CD4-positive, alpha-beta T cell treated with Interleukin-1 beta for 1 hour (primary cell): Measurements from ENCODE around the gene CMTM4.

Source experiments
- DNase-seq, 2 donors: peaks; one replicate each; pipeline ENCODE4 v3.0.0-alpha.2; 2020 to 2022

Gene CMTM4

DNA sequence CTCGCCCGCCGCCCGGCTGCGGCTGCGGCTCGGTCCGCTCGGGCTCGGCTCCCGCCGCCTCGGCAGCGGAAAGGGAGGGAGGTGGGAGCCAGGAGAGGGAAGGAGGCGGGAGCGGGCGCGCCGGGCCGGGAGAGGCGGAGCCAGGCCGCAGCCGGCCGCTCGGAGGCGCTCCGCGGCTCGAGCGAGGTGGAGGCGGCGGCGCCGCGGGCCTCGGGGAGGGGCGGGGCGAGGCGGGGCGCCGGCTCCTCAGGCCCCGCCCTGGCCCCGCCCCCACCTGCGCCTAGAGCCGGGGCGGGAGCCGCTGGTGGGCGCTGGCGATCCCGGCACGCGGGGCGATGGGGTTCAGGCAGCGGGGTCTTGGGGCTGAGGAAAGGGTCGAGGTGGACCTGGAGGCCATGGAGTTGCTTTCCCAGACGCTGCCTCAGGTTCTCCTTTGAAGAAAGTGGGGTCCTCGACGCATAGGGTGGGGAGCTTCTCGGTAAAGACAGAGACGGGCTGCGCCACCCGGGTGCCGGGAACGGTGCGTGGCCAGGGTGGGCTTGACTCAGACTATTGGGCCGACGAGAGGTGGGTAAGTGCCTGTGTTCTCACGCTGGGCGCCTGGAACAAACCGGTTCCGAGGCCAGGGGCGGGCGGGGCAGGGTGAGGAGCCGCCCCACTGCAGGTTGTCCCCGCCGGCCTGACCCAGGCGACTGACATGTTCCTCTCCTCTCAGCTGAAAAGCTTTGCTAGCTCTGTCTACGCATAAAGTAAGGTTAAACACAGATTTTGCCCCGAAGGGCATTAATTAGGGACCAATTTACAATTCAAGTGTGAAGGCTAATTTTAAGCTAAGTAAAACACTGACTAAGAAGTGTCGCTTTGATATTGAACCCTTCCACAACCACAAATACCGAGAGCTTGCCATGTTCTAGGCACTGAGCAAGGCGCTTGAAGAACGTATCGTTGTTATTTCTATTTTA is at the start of gene CMTM4:
Gene CMTM4 (minus strand): TSS at position 75 of the 962 bp plus-strand sequence. CDS start 218 bp downstream, outside the sequence.
- DNase-seq, result peak; percentile 78 to 81

DNA sequence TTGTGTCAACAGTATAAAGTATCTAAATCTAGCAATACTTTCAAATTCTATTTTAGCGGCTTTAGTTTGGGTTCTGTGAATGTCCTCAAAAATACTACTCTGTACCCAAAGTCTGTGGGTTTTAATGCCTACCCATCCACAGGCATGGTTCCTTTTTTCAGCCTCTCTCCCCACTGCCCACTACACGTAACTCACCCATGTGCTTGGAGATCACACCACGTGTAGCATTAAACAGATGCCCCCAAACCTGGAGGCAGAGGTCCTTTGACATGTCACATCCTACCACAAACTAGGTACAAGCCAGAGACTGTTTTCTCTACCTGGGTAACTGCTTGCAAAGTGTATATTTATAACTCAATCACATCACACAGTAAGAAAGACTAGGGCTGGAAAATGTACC is 49.5 kb upstream of the CMTM4 start:
- no peak for DNase-seq

DNA sequence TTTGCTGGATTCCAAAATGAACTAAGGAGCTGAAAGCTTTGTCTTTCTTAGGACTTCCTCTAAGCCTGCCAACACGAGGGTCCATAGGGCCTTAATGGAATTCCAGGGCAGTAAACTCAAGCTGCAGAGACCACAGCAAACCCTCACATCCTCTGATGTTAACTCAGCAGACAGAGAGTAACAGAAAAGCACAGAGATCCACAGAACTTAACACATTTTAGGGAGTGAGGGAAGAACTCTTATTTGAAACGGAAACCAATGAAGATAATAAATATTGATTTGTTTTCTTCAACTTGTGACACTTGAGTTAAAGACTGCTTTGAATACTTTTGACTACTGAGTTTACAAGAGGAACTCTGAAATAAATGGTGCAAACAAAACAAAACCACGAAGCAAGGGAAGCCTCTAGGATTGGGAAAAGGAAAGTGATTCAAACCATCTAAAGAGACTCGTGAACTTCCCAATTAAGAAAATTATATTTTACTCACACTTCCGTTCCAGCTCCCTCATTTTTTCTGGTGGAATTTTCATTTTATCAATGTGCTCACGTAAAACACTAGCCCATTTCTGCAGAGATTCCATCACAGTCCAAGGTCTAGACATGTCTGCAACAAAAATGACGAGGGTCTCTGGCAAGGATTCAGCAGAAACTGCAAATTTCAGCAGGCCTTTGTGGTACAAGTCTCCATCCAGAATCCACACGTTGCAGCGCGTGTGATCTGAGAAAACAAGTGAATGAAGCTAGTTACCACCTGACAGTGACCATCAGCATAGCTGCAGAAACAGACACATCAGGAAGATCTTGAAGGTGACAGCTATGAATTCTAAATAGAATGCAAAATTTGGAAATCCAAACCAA is 45.6 kb upstream of the CMTM4 start:
- DNase-seq, result no peak

DNA sequence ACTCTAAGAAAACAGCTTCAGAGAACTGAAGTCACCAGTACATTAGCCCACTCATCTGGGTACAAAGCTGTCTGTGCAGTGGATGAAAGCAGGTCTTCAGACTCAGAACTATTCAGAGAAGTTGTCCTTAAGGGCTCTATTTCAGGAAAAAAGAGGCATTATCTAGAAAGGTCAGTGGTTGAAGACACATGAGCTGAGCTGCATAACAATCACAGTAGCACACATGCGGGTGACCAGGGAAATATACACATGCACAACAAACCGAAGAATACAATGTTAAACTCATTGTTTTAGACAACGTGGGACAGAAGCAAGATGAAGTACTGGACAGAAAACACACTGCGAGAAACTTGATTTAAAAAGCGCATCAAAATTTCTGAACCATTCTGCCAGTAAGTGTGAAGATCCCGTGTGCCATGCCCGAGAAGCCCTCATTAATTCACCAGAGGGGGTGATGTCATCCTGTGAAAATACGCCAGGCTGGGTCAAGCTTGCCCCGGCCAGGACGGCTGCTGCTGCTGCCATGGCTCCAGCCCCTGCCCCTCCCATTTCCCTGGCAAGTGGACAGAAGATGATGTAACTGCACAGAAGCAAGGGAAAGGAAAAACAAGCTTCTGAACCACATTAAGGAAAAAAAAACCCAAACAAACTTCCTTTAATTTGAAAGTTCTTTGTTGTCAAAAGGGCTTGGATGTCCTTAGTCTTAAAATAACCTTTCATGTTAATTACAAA is 44.8 kb upstream of the CMTM4 start:
- no peak for DNase-seq

GRCh38 chr16:66740533-66740932 is 44.0 kb upstream of the CMTM4 start:
- DNase-seq, result no peak

DNA sequence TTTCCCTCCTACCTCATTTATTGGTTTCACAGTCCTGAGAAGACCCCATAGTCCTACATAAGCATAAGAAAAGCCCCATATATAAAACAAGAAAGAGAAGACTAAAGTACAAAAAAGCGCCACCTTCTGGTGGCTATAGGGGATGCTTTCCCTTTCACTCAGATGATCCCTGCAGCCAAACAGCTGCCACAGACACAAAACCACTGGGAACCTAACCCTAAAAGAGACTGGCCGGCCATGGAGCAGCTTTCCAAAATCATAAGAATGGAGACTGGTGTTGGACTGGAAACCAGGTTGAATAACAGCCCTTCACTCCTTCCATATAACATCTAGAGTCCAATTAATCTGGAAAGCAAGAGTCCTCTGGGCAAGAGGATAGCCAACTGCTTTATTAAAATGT is 43.5 kb upstream of the CMTM4 start:
- DNase-seq, result peak in 1 of 2 donors; percentile 39

DNA sequence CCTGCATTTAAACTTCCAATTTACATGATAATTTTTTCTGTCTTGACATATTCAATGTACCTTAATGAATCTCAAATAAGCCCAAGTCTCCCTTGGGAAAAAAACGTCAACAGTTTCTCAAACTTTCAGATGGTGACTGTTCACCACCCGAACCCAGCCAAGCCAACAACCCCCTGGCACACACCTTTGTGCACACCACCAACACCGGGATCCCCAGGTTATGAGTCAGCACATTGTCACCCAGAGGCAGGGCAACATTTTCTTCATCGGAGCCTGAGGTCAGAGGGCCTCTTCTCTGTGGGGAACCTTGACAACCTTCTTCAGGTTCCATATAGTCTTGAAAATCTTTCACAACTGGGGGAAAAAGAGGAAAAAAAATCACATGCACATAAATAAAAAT is 39.3 kb upstream of the CMTM4 start:
- DNase-seq, result no peak

DNA sequence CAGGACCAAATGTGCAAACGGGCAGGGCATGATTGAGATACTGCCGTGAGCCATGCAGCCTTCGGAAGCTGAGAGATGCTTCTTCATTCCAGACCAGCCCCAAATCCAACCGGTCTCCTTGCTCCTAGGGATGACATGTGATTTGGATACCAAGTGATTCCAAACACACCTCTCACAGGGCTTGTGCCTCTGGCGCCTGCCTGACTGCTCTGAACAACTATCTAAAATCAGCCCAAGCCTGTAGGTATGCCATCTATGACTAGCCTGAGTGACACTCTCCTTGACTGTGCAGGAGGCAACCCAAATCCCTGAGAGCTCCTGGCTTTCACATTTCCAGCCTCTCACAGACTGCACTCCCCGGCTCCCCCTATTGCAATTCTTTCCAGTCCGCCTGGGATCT is 34.6 kb upstream of the CMTM4 start:
- DNase-seq, result no peak

- DNase-seq, result no peak
These were observed 32.3 kb upstream of the CMTM4 start for GRCh38 chr16:66728804-66729203.

DNA sequence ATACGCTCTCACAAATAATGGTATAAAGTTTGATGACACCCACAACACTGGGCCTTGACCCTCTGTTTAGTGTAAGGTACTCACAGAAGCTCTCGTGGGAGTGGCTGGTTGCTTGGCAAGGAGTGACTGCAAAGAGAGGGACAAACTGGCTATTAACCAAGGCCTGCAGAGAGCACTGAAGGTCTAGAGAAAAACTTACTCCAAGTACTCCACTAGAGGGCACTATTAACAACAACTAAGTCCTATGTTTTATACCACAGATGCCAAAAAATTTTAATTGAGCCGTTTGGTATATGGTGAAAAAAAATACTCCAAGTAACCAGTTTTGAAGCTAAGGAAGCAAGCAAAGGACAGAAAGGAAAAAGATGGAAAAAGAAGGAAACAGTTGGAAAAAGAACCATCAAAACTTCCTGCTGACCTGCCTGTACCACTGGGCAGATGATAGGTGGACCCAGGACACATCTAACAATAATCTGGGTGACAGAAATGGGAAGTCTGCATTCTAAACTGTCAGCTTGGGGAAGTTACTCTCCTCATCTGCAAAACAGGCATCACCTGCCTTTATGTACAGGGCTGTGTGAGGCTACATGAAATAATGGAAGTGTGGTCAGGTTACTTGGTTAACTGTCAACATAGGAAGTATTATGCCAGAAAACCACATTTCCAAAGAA is 31.7 kb upstream of the CMTM4 start:
- peak in 1 of 2 donors; percentile 51 for DNase-seq

- DNase-seq, result no peak
These were observed 24.2 kb upstream of the CMTM4 start for GRCh38 chr16:66720766-66721165.

DNA sequence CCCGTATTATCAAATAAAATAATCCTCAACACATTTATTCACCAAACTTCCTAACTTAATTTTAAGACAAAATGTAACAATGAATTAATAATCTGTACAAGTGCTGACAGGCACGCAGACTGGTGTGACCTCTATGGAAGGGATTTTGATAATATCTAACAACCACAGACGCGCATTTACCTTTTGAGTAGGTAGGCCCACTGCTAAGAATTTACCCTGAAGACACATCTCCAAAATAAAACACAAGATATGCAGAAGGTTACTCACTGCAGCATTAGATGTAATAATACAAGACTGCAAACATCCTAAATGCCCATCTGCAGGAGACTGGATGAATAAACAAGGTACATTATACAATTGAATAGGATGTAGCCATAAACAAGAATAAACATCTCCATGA is 22.7 kb upstream of the CMTM4 start:
- no peak for DNase-seq

DNA sequence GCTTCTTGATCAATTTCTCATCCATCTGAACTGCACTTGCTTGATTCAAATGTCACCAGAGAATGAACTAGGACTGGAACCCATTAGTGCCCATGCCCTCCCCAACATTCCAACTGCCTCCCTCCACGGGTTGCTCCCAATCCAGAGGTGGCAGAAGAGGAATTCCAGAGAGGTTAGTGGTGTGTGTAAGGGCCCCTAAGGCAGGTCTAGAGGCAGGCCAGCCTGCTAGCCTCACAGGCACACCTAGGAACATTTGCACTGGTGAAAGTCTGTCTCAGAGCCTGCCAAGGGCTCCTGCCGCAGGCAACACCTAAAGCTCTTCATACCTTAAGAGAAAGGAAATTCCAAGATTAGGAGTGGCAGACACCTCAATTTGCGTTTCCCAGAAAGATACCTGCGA is 21.2 kb upstream of the CMTM4 start:
- DNase-seq, result no peak

GRCh38 chr16:66717112-66717675 is 20.7 kb upstream of the CMTM4 start:
- peak in 1 of 2 donors; percentile 11 for DNase-seq

DNA sequence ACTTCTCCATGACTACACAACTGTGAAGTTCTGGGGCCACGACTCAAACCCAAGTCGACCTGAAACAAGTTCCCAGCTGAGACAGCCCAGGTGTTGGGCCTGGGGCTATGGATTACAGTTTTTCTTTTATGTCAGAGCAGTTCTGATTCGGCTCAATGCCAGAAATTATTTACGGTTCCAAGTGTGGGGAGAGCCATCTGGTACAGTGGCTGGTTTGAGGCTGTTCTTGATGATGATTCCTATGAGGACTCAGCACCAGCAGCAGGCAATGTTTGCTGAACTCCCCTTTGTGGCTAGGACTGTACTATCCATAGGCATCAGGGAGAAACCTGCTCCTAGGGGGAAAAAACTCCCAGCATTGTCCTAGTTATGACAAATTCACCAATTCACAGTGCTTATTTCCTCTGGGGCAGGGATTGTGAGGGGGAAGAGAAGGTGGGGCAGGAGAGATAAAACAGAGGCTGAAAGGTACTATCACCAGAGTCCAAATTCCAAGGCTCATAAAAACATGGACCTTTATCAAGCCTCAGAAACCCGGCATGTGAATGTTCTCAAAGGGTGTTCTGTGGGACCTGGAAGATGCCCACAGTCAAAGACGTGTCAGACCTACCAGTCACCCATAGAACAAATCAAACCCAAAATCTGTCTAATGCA is 18.2 kb upstream of the CMTM4 start:
- no peak for DNase-seq

DNA sequence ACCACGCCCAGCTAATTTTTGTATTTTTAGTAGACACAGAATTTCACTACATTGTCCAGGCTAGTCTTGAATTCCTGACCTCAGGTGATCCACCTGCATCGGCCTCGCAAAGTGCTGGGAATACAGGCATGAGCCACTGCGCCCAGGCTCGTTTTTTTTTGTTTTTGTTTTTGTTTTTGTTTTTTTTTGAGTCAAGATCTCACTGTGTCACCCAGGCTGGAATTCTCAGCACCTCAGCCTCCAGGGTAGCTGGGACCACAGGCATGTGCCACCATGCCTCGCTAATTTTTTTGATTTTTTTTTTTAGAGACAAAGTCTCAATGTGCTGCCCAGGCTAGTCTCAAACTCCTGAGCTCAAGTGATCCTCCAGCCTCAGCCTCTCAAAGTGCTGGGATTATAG is 17.5 kb upstream of the CMTM4 start:
- DNase-seq, result no peak

DNA sequence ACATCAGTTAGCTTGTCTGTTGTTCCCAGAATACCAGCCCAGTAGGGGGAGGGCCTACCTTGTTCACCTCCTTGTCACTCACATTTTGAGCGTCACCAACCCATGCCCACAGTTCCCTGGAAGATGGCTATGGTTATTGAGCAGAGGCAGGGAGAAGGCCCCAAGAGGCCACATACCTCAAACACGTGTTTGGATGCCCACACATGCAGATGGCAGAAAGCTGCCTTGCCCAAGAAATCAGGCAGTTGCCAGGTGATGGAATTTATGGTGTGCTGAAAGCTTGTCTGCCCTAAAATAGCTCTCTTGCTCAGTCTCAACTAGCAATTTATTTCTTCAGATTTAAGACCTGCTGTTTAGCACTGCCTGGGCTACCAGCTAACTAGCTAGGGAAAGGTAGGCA is 16.5 kb upstream of the CMTM4 start:
- no peak for DNase-seq

GRCh38 chr16:66712512-66712911 is 16.0 kb upstream of the CMTM4 start:
- no peak for DNase-seq

- DNase-seq, result no peak
These were observed 15.0 kb upstream of the CMTM4 start for GRCh38 chr16:66711581-66711980.

- DNase-seq, result no peak
These were observed 9.9 kb upstream of the CMTM4 start for GRCh38 chr16:66706506-66706880.

DNA sequence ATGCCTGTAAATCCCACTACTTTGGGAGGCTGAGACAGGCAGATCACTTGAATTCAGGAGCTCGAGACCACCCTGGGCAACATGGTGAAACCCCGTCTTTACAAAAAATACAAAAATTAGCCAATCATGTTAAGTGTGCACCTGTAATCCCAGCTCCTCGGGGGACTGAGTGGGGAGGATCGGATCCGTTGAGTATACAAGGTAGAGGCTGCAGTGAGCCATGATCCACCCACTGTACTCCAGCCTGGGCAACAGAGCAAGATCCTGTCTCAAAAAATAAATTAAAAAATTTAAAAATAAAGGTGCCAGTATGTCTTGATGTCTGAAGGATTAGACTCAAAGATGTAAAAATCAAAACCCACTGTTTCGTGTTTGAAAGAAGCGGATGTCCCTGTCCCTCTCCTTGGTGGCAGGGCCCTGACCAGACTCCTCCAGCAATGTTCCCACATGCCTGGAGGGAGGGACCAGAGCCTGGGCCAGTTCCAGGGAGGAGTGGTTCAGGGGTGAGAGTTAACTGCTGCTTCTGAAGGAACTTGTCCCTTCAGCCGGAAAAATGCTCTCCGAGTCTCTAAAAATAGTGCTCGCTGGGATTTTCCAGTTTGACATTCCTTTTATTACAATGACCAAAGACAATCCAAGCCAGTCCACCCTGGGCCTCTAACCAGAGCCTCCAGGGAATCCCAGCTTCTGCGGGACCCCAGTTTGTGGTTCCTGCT is 9.4 kb upstream of the CMTM4 start:
- DNase-seq, result no peak
